HepG2 (cell line): ENCODE measurements around the gene ZFYVE28. TPM values are rescaled to one million over a fixed set of nuclear protein-coding genes. Genes with fewer than 3 reads are reported as not detected.
A peak's percentile ranks its signal among the peaks of the same experiment; 100 is the strongest.

Experiments
- CBX5 ChIP-seq: sonication (generic); formaldehyde crosslinking; IDR thresholded peaks from 2 replicates; pipeline ENCODE4 v1.4.0; 2020; ENCODE audit warnings: missing genetic modification reagents, borderline replicate concordance
- EHMT2 ChIP-seq: fragments of 200-600 bp; sonication (generic); IDR thresholded peaks from 2 replicates; pipeline ENCODE4 v1.7.0; 2017; ENCODE audit warnings: antibody characterized with exemption, low read depth, low read length, borderline replicate concordance
- FOXC1 ChIP-seq: sonication (generic); formaldehyde crosslinking; IDR thresholded peaks from 2 replicates; pipeline ENCODE4 v1.8.0; 2022; ENCODE audit warnings: mild to moderate bottlenecking, missing genetic modification reagents, borderline replicate concordance
- GABPB1 ChIP-seq: IDR thresholded peaks from 2 replicates; pipeline ENCODE4 v1.6.1; 2016; ENCODE audit warnings: mild to moderate bottlenecking, missing genetic modification reagents, moderate library complexity, missing compliant biosample characterization
- KDM2A ChIP-seq: sonication (generic); formaldehyde crosslinking; IDR thresholded peaks from 2 replicates; pipeline ENCODE4 v1.4.0; 2020; ENCODE audit warnings: low read depth, missing genetic modification reagents, borderline replicate concordance
- KLF16 ChIP-seq, 2 experiments: sonication (generic) in 1 of 2; formaldehyde crosslinking in 1 of 2; IDR thresholded peaks; 2 replicates each; pipeline versions ENCODE4 v1.6.1 to v1.8.0; 2016 to 2023; ENCODE audit warnings: missing genetic modification reagents in 2 of 2, missing compliant biosample characterization in 1 of 2
- MED13 ChIP-seq: sonication (generic); formaldehyde crosslinking; IDR thresholded peaks from 2 replicates; pipeline ENCODE4 v1.5.0; 2020; ENCODE audit warnings: missing genetic modification reagents
- MNT ChIP-seq: fragments of 450-650 bp; IDR thresholded peaks from 2 replicates; pipeline ENCODE4 v1.6.1; 2016
- MYC ChIP-seq: sonication (generic); formaldehyde crosslinking; IDR thresholded peaks from 2 replicates; pipeline ENCODE4 v1.9.0; 2021; ENCODE audit warnings: missing genetic modification reagents, borderline replicate concordance
- MZF1 ChIP-seq: sonication (generic); formaldehyde crosslinking; IDR thresholded peaks from 2 replicates; pipeline ENCODE4 v1.8.1; 2023; ENCODE audit warnings: mild to moderate bottlenecking, missing genetic modification reagents, borderline replicate concordance
- NFKB2 ChIP-seq: sonication (generic); formaldehyde crosslinking; IDR thresholded peaks from 2 replicates; pipeline ENCODE4 v1.4.0; 2020; ENCODE audit warnings: missing genetic modification reagents, borderline replicate concordance
- PHF20 ChIP-seq: sonication (generic); formaldehyde crosslinking; IDR thresholded peaks from 2 replicates; pipeline ENCODE4 v1.5.0; 2020; ENCODE audit warnings: mild to moderate bottlenecking, missing genetic modification reagents
- RXRB ChIP-seq: IDR thresholded peaks from 2 replicates; pipeline ENCODE4 v1.6.1; 2016; ENCODE audit warnings: borderline replicate concordance, missing genetic modification reagents, missing compliant biosample characterization
- SKIL ChIP-seq: sonication (generic); formaldehyde crosslinking; IDR thresholded peaks from 2 replicates; pipeline ENCODE4 v1.8.0; 2022; ENCODE audit warnings: missing genetic modification reagents, mild to moderate bottlenecking, moderate library complexity, borderline replicate concordance
- ZBTB7A ChIP-seq: sonication (generic); formaldehyde crosslinking; IDR thresholded peaks from 2 replicates; pipeline ENCODE4 v1.8.0; 2022; ENCODE audit warnings: mild to moderate bottlenecking, missing genetic modification reagents
- ZNF251 ChIP-seq: sonication (generic); formaldehyde crosslinking; IDR thresholded peaks from 2 replicates; pipeline ENCODE4 v1.9.0; 2021; ENCODE audit warnings: mild to moderate bottlenecking, missing genetic modification reagents
- ZNF350 ChIP-seq: sonication (generic); formaldehyde crosslinking; IDR thresholded peaks from 2 replicates; pipeline ENCODE4 v1.4.0; 2020; ENCODE audit warnings: mild to moderate bottlenecking, low read depth, missing genetic modification reagents, borderline replicate concordance
- ZNF546 ChIP-seq: sonication (generic); formaldehyde crosslinking; conservative IDR thresholded peaks from 2 replicates; pipeline ENCODE4 v1.8.1; 2023; ENCODE audit warnings: mild to moderate bottlenecking, missing genetic modification reagents
- ZNF691 ChIP-seq: sonication (generic); formaldehyde crosslinking; IDR thresholded peaks from 2 replicates; pipeline ENCODE4 v1.4.0; 2020; ENCODE audit warnings: missing genetic modification reagents, low read depth, mild to moderate bottlenecking, borderline replicate concordance
- ZNF747 ChIP-seq: sonication (generic); formaldehyde crosslinking; IDR thresholded peaks from 2 replicates; pipeline ENCODE4 v1.8.1; 2023; ENCODE audit warnings: missing genetic modification reagents, mild to moderate bottlenecking, borderline replicate concordance
- polyA plus RNA-seq, 8 experiments: library from polyadenylated mRNA; depleted of rRNA in 3 of 8; stranded (reverse) in 7 of 8; unstranded in 1 of 8; fragments of >200 nt; fragmentation: Illumina TruSeq in 4 of 8; extraction: Trizol in 4 of 8; gene quantifications; 2 replicates each; pipeline versions ENCODE4 v1.2.1 to v1.2.3, GENCODE V29; 2011 to 2016; ENCODE audit warnings: low read depth in 4 of 8, missing spikeins in 1 of 8, mixed read lengths in 1 of 8; ENCODE audit not compliant: insufficient read depth in 1 of 8
- total RNA-seq, 5 experiments: library from RNA; depleted of rRNA; stranded (reverse); fragments of >200 nt; fragmentation: Illumina TruSeq; extraction: Trizol; gene quantifications; 2 replicates each; pipeline ENCODE4 v1.2.3, GENCODE V29; 2016; ENCODE audit warnings: low read depth in 1 of 5
- TF ChIP-seq, protein P1 (sequence below): sonication (generic); IDR thresholded peaks from 2 replicates; pipeline ENCODE4 v1.6.1; 2016; ENCODE audit warnings: low read depth, borderline replicate concordance
- TF ChIP-seq, protein P2 (sequence below): fragments of 450-650 bp; IDR thresholded peaks from 2 replicates; pipeline ENCODE4 v1.6.1; 2017

ZFYVE28 gene
- total and polyA plus RNA-seq, 2 of the 13 experiments (the other 11 are each of a cell fraction or from before 2014, with no cell fraction given), result 0.12 to 0.22 TPM

DNA sequence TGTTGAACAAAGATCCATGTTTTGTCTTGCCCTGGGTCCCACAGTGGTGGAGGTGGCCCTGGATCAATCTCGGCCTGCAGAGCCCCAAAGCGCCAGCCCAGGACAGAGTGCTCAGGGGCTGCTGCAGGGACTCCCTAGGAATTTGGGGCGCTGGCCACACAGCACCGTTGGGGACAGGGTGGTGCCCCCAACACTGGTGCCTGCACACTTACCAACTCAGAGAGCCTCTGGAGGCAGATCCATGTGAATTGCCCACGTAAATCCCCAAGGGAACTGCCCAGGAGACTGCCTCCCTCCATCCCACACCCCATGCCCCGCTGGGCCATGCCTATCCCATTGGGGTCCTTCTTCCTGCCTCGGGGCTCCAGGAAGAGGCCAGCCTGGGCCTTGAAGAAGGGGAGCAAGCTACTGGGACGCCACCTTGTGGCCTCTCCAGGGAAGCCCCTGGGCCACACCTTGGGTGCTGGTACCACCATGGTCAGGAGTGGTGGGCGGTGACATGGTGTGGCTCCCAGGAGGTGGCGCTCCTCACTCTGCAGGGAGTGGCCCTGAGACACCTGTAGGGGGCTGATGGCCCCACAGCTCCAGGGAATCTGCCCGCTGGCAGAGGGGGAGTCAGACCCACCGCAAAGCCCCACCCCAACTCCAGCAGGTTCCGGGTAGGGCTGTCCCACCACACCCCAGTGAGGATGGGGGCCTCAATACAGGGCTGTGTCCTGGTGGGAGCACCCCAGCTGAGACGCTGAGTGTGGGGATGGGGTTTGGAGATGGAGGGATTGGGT, 23.1 kb upstream of the ZFYVE28 start (continued):
- TF ChIP-seq MNT (no peak), MZF1 (CRISPR knock-in tag) (no peak), ZNF747 (CRISPR knock-in tag) (no peak), ZBTB7A (CRISPR knock-in tag) (peak; percentile 72; the same call in 1 of the 2 replicates), ZNF251 (CRISPR knock-in tag) (0 out of 2 replicates have a peak, but pooled peaks have one; percentile 40), FOXC1 (CRISPR knock-in tag) (no peak), MYC (CRISPR knock-in tag) (peak; percentile 49; the same call in 1 of the 2 replicates), CBX5 (CRISPR knock-in tag) (peak; percentile 80; the same call in 1 of the 2 replicates), EHMT2 (no peak), GABPB1 (CRISPR knock-in tag) (peak; percentile 55; the same call in 1 of the 2 replicates), ZNF350 (peak; percentile 76; the same call in 1 of the 2 replicates), RXRB (peak; percentile 39; the same call in 1 of the 2 replicates), KLF16 (CRISPR knock-in tag; IDR thresholded peaks at IDR 0.05) (0 out of 4 replicates have a peak, but pooled peaks of 1 of the 2 experiments have one; percentile 29), NFKB2 (peak; percentile 66; the same call in 1 of the 2 replicates), KDM2A (CRISPR knock-in tag) (peak; percentile 68; the same call in 1 of the 2 replicates), MED13 (CRISPR knock-in tag) (no peak), ZNF546 (no peak), PHF20 (CRISPR knock-in tag) (no peak), ZNF691 (CRISPR knock-in tag) (peak; percentile 52; the same call in 1 of the 2 replicates), SKIL (CRISPR knock-in tag) (no peak)
- TF ChIP-seq, protein P1, sequence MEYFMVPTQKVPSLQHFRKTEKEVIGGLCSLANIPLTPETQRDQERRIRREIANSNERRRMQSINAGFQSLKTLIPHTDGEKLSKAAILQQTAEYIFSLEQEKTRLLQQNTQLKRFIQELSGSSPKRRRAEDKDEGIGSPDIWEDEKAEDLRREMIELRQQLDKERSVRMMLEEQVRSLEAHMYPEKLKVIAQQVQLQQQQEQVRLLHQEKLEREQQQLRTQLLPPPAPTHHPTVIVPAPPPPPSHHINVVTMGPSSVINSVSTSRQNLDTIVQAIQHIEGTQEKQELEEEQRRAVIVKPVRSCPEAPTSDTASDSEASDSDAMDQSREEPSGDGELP, result peak; percentile 24; the same call in 1 of the 2 replicates
- TF ChIP-seq, protein P2, sequence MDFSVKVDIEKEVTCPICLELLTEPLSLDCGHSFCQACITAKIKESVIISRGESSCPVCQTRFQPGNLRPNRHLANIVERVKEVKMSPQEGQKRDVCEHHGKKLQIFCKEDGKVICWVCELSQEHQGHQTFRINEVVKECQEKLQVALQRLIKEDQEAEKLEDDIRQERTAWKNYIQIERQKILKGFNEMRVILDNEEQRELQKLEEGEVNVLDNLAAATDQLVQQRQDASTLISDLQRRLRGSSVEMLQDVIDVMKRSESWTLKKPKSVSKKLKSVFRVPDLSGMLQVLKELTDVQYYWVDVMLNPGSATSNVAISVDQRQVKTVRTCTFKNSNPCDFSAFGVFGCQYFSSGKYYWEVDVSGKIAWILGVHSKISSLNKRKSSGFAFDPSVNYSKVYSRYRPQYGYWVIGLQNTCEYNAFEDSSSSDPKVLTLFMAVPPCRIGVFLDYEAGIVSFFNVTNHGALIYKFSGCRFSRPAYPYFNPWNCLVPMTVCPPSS, result no peak
